ENCODE data around the gene PRKCQ.

Gene PRKCQ

DNA sequence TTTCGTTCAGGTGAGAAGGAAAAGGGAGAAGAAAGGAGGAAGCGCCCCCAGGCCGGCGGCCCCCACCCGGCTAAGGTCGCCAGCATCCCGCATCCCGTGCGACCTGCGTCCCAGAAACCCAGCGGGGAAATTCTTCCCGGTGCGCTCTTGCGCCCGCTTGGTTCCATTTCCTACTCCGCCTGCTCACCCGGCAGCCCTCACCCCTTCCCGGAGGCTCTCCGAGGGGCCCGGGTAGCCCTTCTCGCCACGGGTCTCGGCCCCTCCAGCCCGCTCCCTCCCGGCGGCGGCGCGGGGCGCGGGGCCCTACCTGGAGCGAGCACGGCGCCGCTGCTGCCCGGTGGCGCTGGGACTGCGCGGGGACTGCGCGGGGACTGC, at the start of gene PRKCQ:
TSS of gene PRKCQ (minus strand) at position 373 of the 375 bp plus-strand sequence. CDS start 65,141 bp downstream, outside the sequence.
- no peak for DNase-seq

DNA sequence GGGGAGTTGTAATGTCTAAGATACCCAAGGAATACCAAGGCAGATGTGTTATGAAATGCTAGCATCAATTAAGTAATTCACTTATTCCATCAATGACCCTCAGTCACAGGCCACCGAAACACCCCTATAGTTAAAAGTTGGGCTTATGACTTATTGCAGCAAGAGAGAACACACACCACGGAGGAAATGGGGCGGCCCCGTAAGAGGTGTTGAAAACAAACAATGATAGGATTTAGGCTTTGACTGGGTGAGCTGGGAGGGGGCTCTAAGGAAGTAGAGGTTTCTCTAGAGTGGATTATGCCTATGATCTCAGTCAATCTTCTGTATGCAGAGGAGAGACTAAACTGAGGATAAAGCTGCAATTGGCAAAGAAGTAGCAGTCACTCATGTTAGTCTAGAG, 45.4 kb upstream of the PRKCQ start:
- no peak for DNase-seq

DNA sequence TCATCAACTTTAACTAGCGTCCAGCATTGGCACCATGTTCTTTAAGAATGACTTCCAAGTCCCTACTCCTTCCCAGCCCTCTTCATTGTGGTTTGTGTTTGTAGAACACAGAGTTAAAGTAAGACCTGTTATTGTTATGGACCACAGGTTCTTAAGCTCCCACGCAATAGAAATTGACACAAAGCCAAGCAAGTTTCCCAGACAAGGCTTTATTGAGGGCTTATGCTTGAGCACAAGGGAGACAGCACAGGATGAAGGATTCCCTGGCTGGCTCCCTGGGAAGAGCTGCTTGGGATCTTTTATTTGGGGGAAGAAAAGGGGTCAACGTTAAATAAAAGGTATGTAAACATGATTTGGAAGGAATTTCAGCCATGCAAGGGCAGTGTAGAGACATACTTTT, 44.3 kb upstream of the PRKCQ start:
- no peak for DNase-seq

DNA sequence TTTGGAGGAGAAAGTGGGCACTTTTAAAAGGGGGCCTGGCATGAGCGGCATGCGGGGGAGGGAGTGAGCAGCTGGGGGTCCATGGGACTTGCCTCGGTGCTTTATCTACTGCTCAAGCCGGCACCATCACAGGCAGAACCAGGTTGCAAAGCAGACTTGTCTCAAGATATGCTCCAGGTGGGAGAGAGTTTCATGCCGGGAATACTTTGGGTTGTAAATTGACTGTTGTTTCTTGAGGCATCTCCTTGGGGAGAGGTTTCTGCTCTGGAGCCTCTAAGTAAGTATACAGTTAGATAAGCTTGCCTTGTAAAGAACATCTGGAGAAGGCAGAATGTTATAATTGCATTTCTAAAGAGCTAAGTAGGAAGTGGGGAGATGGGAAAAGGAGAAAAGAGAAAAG, 42.8 kb upstream of the PRKCQ start:
- no peak for DNase-seq

DNA sequence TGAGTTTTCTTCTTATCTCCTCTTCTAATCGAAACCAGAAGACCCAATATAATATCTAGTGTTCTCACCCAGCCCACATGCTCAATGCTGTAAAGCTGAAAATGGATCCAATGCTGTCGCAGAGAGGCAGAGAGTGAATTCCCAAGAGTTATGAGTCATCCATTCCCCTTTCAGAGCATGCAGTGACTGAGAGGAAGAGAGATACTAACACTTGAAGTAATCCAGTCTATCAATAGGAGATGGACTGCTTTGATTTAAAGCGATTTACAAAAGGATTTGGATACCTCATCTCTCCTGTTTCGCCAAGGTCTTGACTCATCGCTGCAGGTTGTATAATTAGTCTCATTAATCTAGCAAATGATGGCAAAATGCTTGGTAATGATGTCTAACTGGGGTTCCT, 41.5 kb upstream of the PRKCQ start:
- DNase-seq = no peak

DNA sequence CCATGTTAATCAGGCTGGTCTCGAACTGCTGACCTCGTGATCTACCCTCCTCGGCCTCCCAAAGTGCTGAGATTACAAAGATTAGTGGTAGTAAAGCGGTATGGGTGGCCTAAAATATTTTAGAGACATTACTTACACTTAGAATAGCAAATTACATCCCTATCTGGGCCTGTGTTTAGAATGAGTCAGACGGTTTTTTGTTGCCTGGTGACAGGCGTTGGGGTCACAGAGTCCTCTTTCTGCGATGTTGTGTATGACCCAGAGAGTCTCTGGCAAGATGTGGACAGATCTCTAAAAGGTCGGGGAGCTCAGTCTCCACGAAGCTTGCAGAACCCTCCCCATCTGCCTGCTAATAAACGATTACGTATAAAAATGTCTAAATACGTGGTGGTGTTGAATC, 39.6 kb upstream of the PRKCQ start:
- no peak for DNase-seq

DNA sequence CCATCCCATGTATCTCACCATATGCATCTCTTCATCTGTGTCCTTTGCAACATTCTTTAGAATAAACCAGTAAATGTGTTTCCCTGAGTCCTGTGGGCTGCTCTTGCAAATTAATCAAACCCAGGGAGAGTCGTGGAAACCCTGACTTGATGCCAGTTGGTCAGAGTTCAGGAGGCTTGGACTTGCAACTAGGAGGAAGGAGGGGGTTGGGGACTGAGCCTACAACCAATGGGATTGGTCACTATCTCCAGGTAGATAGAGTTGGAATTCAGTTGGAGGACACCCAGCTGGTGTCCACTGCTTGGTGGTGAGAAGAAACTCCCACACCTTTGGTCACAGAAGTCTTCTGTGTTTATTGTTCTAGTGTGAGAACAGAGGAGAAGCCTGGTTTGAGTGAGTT, 38.3 kb upstream of the PRKCQ start:
- no peak for DNase-seq

DNA sequence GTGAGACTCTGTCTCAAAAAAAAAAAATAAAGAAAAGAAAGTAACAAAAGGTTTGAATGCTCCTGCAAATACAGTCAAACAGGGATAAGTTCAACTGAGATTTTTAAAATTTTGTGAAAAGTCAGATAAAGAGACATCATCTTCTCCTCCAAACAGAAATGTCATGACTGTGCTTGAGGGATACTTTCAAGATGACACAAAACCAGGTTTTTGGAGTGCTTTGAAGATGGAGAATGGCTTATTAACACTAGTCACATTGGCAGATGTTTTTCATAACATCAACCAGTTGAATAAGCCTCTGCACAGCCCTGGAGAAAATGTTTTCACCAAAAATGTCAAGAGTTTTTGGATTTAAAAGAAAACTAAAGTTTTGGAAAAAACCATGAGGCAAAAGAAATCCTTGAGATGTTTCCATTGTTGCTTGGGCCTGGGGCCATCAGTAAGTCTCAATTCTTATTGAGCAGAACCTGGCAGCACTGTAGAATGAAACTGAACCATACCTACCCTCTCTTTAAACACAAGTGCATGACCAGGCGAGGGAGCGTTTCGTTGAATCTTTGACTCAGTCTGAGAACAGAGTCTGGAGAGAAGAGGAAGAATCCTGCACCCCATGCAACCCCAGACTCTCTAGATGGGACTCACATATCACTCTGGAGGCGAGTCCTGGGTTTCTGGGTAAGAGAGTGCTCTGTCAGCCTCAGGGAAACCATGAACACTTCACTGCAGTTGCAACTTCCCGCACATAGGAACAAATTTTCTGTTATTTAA, 37.4 kb upstream of the PRKCQ start:
- DNase-seq = no peak

DNA sequence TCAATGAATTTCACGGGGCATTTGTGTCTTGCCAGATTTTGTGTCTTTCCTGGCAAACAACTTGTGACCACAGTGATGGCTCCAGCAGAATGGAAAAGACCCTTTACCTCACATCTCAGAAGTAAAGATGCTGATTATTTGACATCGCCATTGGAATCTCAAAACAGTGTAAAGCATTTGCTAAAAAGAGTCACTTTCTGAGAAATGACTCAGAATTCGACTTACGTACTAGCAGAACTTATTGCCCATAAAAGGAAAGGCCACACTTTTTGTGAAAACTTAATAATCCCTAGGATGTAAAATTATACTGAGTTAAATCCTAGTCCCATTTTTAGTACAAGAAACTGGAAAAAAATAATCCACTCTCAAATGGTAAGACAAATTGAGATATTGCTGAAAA, 35.9 kb upstream of the PRKCQ start:
- no peak for DNase-seq

DNA sequence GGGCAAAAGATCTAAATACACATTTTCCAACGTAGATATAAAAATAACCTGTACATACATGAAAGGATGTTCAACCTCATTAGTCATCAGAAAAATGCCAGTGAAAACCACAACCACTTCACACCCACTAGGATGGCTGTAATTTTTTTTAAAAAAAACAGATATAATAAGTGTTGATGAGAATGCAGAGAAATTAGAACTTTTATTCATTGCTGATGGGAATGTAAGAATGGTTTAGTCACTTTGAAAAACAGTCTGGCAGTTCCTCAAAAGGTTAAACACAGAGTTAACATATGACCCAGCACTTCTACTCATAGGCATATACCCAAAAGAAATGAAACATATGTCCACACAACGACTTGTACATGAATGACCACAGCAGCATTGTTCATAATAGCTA, 32.3 kb upstream of the PRKCQ start:
- DNase-seq = no peak

DNA sequence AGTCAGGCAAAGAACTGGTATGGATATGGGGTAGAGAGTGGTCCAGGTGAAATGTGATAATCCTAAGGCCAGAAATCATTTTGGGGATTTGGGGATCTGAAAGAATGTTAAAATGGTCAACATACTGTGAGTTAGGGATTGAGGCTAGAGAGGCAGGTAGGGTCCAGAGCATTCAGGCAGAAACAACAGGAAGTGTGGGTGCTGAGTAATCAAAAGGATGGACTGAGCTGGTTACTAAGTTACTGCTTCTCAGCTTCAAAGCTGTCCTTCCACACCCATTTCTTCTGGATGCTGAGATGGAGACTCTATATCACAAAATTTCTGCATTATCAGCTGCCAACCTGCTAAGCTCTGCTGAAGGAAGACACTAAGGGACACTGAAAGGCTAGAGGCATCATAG, 30.6 kb upstream of the PRKCQ start:
- no peak for DNase-seq

DNA sequence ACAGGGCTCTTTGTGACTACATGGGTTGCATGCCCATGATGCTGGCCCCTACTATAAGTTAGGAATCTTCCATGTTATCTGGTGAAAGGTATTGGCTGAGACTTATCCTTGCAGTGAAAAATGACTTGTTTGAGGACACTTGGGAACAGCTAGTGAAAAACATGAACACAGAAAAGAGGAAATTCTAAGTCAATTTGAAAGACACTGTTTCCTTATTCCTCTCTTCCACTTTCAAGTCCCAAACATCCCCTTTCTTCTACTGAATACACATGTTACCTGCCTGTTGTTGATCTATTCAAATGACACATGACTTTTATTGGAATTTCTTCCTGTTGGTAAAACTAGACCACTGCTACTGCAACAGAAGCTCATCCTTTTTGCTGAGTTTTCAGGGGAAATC, 29.5 kb upstream of the PRKCQ start:
- no peak for DNase-seq

DNA sequence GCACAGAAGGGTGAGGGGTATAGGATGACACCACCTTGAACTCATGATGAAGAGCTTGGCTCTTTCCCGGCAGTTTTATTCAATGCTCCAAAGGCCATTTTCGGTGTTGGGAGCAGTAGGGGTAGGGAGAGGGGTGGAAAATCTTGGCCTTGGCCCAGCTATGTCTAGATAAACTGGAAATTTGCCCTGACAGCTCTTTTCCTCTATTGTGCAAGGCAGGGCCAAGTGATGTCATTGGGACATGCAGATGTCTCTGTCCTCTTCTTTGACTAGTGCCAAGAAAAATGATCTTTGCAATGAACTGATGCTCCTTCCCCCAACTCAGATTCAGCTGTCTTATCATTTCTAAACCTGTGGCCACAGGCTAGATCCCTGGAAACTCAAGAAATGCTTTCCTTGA, 27.7 kb upstream of the PRKCQ start:
- DNase-seq = no peak

DNA sequence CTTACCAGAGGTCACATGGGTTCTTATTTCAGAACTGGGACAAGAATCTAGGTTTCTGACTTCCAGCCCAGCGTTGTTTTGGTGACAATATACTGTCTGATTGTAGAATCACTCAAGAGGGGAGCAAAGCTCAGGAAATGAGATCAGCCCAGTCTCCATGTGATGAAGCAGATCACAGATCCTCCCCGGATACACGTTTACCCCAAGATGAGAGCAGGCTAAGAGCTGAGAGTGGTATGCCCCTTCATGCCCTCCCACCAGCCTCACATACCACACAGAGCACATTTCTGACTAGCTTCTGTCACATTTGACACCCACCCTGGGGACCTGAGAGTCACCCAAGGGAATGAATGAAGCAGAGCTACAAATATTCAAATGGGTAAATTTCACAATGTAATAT, 27.1 kb upstream of the PRKCQ start:
- DNase-seq = no peak

DNA sequence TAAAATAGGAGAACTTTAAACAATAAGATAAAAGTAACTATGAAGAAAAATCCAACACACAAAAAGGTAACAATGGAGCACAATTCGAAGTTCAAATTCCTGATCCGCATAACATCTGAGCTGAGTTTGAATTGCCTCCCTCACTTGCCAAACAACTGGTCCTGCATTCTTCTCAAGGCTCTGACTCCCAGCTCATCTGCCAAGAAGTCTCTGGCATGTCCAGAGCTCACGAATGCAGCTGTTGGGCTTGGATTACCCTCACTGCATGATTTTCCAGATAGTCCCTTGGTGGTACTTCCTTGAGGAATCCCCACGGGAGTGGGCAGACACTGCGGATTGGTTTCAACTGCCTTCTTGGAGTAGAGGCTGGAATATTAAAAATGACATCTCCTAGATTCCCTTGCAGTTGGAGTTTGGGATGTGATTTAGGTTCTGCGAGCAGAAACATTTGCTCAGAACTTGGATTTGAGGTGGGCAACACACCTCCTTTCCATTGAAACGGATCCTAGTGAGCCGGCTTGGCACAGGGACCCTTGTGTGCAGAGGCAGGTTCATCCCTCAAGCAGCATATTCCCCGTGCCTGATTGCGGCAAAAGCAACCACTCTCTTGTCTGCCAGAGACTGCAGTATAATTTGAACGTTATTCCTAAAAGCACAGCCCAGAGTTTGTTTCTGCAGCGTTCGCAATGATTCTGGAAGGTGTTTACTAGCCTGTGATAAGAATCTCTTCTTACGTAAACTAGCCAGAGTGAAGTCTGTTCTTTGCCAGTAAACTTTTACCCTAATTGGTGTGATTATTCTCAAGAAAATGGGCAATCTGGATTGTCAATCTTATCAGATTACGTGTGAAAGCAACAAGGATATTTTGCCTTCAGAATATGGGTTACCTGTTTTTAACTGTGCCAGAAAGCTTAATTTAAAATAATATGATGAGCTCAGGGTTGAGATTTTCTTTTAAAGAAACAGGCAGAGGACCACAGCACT, 23.4 kb upstream of the PRKCQ start:
- no peak for DNase-seq

DNA sequence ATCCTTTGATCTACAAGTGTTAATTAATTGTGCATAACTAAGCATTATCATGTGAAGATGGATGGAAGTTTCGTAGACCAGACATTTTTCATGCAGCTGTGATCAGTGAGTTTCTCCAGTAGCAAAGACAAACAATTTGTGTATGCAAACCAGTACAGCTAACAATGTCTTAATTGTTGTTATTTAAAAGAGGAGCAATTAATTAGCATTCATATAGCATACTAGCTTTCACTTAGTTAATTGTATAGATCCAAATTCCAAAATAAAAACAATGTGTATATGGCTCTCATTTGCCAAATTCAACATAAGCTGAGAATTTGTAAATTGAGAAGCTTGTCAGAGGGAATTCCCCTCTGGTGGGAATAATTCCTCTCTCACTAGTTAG, 22.6 kb upstream of the PRKCQ start:
- DNase-seq = no peak

DNA sequence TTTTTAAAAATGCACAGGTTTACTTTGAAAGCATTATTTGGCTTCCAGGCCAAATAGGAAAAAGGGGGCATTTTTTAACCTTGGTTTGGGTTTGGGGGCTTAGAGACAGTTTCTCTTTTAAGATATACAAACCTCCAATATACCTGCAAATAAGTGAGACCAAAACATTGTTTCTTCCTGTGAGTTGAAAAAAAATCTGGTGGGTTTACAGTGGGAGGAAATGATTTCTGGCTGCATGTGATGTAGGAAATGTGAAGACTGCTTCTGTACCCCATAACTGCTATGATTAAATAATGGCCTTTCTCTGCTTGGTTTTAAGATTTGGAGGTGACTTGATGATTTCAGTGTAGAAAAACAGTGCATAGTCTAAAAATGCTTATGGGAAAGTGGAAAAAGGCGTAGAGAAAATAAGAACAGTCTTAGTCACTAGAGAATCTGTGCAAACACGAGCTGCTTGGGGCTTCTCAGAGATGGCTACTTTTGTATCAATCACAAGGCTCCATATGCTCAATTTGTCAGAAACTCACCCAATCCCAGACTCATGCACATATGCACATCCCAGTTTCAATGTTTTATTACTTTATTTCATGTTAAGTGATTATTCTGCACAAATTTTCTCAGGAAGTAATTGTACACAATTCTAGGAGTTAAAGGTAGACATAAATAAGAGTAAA, 22.1 kb upstream of the PRKCQ start:
- DNase-seq = no peak

DNA sequence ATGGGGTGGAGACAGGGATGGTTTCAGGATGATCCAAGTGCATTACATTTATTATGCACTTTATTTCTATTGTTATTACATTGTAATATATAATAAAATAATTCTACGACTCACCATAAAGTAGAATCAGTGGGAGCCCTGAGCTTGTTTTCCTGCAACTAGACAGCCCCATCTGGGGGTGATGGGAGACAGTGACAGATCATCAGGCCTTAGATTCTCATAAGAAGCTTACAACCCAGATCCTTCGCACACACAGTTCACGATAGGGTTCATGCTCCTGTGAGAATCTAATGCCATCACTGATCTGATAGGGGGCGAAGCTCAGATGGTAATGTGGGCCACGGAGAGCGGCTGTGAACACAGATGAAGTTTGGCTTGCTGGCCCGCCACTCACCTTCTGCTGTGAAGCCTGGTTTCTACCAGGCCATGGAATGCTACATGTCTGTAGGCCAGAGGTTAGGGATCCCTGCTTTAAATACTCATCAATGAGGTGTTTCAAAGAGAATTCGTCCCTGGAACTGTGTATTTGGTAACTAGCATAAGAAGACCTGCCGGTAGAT, 21.2 kb upstream of the PRKCQ start:
- DNase-seq = no peak

DNA sequence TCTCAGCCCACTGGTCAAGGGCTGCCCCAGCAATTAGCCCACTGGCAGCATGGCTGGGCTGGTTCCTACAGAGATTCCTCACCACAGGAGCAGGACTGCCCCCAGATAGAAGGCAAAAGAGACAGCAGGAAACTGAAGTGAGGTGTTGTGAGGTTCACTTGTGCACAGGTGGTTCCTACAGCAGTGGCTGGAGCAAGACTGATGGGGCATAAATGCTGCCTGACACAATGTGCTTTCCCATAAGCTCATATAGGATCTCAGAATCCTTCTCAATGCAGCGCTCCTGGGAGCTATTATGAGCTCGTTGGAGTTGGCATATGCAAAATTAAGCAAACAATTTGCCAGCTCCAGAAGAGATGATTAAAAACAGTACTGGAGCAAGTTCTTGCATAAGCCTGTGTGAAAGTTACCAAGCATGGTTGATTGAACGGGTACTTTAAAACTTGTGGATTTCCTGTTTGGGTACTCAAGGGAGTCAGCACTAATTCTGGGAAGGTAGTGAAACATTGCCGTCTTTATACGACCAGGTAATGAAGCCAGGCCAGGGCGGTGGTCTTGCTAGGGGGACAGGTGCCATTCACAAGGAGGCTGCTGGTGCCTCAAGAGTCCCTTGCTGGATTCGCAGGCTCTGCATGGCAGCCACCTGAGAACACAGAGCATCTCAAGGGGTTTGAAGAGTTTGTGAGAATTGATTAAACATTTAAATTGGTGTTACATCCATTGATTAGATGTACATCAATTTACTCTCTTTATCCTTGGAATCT, 20.3 kb upstream of the PRKCQ start:
- DNase-seq = no peak

DNA sequence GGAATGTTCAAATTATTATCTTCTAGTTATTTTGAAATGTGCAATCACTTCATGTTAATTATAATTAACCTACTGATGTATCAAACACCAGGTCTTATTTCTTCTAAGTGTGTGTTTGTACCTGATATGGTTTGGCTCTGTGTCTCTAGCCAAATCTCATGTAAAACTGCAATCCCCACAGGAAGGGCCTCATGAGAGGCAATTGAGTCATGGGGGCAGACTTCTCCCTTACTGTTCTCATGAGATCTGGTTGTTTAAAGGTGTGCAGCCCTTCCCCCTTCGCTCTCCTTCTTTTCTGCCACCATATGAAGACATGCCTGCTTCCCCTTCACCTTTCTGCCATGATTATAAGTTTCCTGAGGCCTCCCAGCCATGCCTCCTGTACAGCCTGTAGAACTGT, 18.6 kb upstream of the PRKCQ start:
- DNase-seq = no peak

DNA sequence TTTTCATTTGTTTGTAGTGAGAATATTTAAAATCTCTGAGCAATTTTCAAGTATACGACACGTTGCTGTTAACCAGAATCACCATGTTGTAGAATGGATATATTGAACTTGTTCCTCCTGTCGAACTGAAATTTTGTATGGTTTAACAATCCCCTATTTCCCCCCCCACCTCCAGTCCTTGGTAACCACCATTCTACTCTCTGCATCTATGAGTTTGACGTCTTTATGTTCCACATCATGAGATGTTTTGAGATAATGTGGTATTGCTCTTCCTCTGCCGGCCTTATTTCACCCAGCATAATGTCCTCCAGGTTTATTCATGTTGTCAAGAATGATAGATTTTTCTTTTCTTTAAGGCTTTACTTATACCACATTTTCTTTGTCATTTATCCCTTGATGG, 17.4 kb upstream of the PRKCQ start:
- DNase-seq = no peak

DNA sequence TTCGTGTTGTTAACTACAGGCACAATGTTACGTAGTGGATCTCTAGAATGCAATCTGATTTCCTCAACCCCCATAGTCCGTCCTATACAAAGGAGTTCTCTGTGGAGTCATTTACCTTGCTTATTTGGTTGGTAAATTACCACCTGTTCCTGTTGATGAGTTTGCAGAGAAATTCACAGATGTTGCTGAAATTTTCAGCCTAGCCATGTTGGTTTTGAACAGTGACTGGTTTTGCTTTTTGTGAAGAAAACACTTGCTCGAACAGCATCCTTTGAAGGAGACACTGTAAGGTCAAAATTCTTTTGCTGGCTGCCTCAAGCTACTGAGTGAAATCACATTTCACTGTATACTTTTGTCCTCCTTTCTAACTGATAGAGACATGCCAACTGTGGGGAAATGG, 15.4 kb upstream of the PRKCQ start:
- no peak for DNase-seq

DNA sequence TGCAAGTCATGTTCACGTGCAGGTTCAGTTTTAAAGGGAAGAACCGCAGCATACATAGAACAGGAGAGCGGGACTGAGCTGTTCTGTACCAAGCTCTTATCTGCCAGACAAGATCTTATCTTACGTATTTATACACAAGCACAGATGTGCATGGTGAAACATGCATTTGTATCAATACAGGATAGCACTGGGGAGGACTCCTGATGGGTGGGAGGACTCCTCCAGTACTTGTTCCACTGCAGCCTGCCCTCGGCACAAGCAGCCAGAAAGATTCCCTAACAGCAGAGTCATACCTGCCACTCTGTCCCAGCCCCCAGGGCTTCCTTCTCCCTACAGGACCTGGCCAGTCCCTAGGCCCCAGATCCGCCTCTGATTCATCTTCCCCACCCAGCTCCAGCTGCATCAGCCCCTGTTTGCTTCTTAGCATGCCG, 13.2 kb upstream of the PRKCQ start:
- no peak for DNase-seq

Data from activated CD8-positive, alpha-beta memory T cell treated with anti-CD3 and anti-CD28 coated beads for 24 hours (primary cell).